GM23338 (cell line): ENCODE data around the gene MYO18A.

Experiments
- CREB1 ChIP-seq: fragments of 250-450 bp; sonication (Bioruptor Pico); IDR thresholded peaks from 2 replicates; pipeline ENCODE4 v1.5.0; 2020; ENCODE audit warnings: low read depth, mild to moderate bottlenecking, moderate library complexity
- CTCF ChIP-seq, 2 experiments: fragments of 200-600 bp in 1 of 2; sonication (generic) in 1 of 2; conservative IDR thresholded peaks; 2 replicates each; pipeline versions ENCODE4 v1.5.1 to v1.6.1; 2016 to 2017; ENCODE audit warnings: antibody characterized with exemption in 2 of 2, low read depth in 2 of 2, mild to moderate bottlenecking in 2 of 2, moderate library complexity in 1 of 2
- EZH2 ChIP-seq: fragments of 200-600 bp; sonication (generic); IDR thresholded peaks from one replicate; pipeline ENCODE4 v1.8.0; 2017; ENCODE audit warnings: antibody characterized with exemption, mild to moderate bottlenecking, low read depth; ENCODE audit not compliant: unreplicated experiment
- EZH2phosphoT487 ChIP-seq: fragments of 200-600 bp; sonication (generic); IDR thresholded peaks from one replicate; pipeline ENCODE4 v1.8.1; 2018; ENCODE audit warnings: antibody characterized with exemption; ENCODE audit not compliant: unreplicated experiment
- POLR2AphosphoS5 ChIP-seq: IDR thresholded peaks from 2 replicates; pipeline ENCODE4 v1.6.1; 2016; ENCODE audit warnings: antibody characterized with exemption, low read depth
- STAT1 ChIP-seq: IDR thresholded peaks from one replicate; pipeline ENCODE4 v1.6.1; 2016; ENCODE audit warnings: antibody characterized with exemption; ENCODE audit not compliant: unreplicated experiment
- TF ChIP-seq, protein P1 (sequence below): IDR thresholded peaks from one replicate; pipeline ENCODE4 v1.6.1; 2018; ENCODE audit warnings: antibody characterized with exemption; ENCODE audit not compliant: unreplicated experiment
- TF ChIP-seq, protein P2 (sequence below): IDR thresholded peaks from 2 replicates; pipeline ENCODE4 v1.6.1; 2016; ENCODE audit warnings: antibody characterized with exemption

DNA sequence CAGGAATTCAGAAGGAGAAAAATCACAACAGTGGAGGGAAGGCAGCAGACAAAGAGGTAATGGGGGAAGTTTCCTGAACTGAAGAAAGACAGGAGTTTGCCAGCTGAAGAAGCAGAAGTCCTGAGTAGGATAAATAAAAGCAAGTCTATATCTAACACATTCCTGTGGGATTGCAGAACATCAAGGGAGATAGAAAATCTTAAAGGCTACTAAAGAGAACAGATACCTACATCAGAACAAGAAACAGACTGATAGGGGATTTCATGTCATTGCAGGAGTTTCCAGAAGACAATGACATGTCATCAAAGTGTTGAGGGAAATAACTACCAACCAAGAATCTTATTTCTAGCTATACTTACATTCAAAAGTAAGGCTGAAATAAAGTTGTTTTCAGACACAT is 45.2 kb upstream of the MYO18A start:
- TF ChIP-seq CTCF (conservative IDR thresholded peaks at IDR 0.05; ENCODE audit: low read depth in 2 of 2): no peak
- TF ChIP-seq POLR2AphosphoS5: no peak
- TF ChIP-seq, protein P1, sequence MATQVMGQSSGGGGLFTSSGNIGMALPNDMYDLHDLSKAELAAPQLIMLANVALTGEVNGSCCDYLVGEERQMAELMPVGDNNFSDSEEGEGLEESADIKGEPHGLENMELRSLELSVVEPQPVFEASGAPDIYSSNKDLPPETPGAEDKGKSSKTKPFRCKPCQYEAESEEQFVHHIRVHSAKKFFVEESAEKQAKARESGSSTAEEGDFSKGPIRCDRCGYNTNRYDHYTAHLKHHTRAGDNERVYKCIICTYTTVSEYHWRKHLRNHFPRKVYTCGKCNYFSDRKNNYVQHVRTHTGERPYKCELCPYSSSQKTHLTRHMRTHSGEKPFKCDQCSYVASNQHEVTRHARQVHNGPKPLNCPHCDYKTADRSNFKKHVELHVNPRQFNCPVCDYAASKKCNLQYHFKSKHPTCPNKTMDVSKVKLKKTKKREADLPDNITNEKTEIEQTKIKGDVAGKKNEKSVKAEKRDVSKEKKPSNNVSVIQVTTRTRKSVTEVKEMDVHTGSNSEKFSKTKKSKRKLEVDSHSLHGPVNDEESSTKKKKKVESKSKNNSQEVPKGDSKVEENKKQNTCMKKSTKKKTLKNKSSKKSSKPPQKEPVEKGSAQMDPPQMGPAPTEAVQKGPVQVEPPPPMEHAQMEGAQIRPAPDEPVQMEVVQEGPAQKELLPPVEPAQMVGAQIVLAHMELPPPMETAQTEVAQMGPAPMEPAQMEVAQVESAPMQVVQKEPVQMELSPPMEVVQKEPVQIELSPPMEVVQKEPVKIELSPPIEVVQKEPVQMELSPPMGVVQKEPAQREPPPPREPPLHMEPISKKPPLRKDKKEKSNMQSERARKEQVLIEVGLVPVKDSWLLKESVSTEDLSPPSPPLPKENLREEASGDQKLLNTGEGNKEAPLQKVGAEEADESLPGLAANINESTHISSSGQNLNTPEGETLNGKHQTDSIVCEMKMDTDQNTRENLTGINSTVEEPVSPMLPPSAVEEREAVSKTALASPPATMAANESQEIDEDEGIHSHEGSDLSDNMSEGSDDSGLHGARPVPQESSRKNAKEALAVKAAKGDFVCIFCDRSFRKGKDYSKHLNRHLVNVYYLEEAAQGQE: no peak
- TF ChIP-seq EZH2: no peak
- TF ChIP-seq EZH2phosphoT487: no peak
- TF ChIP-seq STAT1: no peak
- TF ChIP-seq CREB1 (CRISPR knock-in tag): no peak
- TF ChIP-seq, protein P2, sequence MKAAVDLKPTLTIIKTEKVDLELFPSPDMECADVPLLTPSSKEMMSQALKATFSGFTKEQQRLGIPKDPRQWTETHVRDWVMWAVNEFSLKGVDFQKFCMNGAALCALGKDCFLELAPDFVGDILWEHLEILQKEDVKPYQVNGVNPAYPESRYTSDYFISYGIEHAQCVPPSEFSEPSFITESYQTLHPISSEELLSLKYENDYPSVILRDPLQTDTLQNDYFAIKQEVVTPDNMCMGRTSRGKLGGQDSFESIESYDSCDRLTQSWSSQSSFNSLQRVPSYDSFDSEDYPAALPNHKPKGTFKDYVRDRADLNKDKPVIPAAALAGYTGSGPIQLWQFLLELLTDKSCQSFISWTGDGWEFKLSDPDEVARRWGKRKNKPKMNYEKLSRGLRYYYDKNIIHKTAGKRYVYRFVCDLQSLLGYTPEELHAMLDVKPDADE: no peak
